Middle frontal gyrus (tissue), 1 donor: Measurements from ENCODE around the gene ARL6IP5.

Experiments
- DNase-seq: peaks from one replicate; pipeline ENCODE4 v3.0.0-alpha.2; 2015; ENCODE audit warnings: low spot score; ENCODE audit errors: extremely low spot score

Gene ARL6IP5, protein sequence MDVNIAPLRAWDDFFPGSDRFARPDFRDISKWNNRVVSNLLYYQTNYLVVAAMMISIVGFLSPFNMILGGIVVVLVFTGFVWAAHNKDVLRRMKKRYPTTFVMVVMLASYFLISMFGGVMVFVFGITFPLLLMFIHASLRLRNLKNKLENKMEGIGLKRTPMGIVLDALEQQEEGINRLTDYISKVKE

DNA sequence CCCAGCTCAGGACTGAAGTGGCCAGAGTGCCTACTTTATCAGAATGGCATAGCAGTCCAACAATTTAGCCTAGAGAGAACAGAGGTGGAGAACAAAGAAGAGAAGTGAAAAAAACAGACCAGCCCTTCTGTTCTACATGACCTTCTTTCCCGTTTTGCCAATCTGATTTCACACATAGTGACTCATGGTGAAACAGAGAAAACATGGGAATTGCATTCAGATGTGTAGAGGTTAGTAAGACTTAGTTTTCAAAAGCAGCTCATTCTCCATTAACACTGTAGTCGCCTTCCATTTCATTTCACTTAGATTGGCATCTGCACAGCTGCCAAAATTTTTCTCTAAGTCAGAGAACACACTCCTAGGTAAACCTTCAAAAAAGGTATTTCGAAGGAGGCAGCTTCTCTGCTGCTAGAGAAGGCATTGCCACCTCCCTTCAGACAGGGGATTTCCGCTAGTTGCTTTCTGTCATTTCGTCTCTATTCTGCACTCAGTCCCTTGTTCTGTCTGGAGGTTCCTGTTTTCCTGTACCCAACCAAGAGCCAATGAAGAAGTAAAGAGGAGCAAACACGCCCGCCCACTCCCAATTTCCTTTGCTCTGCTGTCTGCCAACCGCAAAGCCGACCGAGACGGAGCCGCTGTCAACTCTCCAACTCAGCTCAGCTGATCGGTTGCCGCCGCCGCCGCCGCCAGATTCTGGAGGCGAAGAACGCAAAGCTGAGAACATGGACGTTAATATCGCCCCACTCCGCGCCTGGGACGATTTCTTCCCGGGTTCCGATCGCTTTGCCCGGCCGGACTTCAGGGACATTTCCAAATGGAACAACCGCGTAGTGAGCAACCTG lies at the start of gene ARL6IP5:
ARL6IP5 (plus strand) TSS at position 612 of the 842 bp plus-strand sequence; CDS start at position 723, 111 bp downstream.
- peak; percentile 88 for DNase-seq

DNA sequence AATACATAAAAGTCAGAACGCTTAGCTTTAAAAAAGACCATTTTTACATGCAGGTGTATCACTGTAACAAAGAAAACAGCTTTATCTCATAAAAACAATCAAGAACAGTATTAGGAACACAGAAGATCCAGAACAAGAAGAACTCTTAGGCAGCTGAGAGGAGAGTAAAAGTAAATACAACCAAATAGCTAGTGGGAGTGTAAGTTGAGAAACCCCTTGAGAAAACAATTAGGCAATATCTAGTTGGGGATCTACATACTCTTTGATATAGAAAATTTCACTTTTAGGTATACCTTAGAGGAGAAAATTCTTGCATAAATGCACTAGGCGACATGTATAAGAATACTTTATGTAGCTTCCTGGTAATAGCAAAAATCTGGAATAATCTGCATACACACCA lies 40.1 kb upstream of the ARL6IP5 start:
- no peak for DNase-seq

DNA sequence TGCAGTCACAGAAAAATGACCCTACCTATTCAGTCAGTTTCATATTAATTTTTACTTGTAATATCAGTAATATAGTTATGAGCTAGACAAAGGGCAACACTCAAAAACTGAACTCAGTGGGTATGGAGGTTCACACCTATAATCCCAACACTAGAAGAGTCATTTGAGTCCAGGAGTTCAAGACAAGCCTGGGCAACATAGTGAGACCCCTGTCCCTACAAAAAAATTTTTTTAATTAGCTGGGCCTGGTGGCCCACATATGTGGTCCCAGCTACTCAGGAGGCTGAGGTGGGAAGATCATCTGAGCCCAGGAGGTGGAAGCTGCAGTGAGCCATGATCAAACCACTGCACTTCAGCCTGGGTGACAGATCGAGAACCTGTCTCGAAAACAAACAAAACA lies 35.7 kb upstream of the ARL6IP5 start:
- DNase-seq, result no peak

DNA sequence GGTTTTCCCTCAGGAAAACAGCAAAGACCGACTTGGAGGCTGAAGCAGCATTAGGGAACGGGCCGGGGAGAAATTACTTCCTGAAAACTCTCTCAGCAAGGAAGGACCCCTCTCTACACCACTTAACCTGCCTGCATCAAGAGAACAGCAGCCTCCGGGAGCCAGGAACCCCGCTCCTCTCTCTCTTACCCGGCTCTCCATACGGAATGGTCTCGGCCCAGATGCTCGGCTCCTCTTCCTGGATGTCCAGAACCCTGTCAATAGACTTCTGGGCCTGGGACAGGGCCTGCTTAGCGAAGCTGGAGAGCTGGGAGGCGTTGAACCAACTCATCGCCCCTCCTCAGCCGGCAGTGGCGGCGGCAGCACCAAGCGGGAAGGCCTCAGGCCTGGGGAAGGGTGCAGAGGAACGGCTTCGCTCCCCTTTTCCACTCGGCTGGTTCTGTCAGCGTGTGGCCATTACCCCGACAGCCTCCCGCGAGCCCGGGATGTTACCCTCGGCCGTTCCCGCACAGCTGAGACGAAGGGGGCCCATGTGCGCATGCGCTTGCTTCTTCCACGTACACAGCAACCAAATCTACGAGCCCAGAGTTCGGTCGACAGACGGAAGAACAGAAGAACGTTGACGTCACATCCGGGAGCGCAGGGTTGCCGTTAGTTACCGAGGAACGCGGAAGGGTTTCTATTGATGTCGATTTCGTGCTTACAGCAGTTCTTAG lies 32.8 kb upstream of the ARL6IP5 start, which contains the start of gene TMF1:
TMF1 (minus strand) TSS at position 578 of the 716 bp plus-strand sequence; CDS start at position 331, 247 bp downstream.
- DNase-seq, result peak; percentile 95

DNA sequence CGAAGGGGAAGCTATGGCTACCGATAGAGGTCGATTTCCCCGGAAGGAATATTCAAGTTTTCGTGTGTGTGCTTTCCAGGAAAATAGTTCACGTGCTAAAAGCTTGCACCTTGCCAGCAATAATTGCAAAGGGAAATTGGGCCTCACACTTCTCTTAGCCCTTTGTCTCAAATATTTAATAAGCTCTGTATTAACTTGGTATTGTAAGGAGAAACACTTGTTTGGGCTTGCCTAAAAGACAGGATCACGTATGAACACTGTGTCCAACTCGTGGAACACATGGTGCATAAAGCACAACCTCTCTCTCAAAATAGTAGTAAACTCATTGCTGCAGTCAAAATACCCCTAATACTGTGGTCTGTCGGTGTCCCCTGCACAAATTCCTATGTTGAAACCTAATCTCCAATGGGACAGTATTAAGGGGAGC lies 32.3 kb upstream of the ARL6IP5 start:
- DNase-seq, result no peak

DNA sequence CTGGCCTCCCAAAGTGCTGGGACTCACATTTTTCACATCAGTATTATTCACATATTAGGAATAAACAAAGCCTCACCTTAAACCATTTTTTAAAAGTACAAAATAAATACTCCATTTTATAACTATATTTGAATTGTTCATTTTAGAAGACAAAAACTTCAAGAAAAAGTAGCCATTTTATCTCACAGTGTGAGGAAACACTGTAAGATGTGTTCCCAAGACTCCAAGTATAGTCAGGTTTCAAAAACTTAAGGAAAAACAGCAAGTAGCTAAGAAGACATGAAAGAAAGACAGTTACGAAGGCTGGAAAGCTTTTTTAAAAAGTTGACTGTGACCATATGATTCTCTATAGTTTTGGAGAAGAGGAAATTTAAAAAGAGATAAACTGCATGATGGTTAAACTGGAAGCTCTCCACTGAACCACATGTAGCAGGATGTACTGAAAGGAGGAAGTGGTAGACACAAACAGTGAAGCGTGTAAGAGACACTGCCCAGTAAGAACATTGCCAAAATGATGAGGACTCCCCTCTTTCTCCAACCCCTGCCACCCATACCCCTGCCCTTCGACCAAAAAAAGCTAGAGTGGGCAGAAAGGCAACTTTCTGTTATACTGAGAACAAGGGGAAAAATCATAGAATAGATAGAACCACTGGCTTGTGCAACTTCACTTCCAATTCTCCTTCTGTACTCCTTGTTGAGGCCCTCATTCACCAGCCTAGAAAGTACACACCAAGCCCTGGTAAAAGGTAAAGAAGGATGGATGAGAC lies 26.4 kb upstream of the ARL6IP5 start:
- no peak for DNase-seq

DNA sequence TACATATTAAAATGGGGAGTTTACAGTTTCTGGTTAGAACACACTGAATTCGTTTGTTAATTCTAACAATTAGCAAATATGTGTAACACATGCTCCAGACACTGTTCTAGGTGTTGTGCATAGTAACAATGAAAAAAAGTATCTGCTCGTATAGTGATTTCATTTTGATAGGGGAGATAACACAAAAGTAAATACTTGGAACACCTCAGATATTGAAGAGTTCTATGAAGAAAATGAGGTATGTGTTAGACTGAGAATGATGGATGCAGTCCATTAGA lies 25.9 kb upstream of the ARL6IP5 start:
- DNase-seq, result no peak

DNA sequence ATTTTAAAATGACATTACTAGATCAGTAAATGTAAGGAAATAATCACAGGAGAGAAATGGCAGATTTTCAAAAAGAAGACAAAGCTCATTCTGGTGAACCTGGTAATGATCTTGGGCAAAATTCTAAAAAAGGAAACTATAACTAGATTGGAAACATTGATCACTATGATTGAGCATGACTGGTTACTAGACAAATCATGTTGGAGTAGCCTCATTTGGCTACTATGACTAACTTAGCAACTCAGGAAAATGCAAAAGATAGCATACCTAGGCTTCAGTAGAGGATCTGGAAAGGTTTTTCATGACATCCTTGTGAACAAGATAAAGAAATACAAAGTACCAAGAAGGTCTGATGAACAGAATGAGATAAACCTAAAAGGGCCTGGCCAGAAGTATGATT lies 25.0 kb upstream of the ARL6IP5 start:
- no peak for DNase-seq

DNA sequence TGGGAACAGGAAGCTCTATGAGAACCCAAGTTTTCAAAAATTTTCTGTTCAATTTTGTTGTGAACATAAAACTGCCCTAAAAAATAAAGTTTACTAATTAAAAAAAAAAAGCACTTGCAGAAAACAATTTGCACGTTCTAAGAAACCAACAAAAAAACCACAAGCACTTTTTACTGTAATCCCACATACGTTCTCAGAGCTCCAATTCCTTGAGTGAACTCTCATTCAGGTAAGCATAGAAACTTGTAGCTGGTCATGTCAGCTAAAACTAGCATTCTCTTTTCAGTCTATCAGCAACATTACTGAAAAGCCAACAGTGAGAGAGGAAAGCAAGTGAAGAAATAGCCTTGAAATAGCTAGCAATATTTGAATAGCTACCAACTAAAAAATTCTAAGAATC lies 21.1 kb upstream of the ARL6IP5 start:
- no peak for DNase-seq

DNA sequence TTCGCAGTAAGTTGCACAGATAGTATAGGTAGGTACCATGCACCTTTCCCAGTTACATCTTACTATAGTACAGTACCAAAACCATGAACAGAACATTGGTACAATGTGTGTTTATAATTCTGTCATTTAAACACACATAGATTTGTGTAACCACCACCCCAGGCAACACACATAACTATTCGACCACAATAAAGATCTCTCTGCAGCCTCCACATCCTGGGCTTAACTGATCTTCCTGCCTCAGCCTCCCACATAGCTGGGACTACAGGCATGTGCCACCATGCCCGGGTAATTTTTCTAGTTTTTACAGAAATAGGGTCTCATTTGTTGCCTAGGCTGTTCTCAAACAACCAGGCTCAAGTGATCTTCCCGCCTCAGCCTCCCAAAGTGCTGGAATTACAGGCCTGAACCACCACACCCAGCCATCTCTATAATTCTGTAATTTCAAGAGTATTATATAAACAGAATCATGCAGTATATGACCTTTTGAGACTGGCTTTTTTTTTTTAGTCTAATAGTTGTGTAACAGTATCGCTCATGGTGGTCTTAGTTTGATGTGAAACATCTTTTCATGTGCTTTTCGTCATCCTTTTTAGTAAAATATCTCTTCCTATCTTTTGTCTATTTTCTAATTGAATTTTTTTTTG lies 19.3 kb upstream of the ARL6IP5 start:
- DNase-seq, result no peak

DNA sequence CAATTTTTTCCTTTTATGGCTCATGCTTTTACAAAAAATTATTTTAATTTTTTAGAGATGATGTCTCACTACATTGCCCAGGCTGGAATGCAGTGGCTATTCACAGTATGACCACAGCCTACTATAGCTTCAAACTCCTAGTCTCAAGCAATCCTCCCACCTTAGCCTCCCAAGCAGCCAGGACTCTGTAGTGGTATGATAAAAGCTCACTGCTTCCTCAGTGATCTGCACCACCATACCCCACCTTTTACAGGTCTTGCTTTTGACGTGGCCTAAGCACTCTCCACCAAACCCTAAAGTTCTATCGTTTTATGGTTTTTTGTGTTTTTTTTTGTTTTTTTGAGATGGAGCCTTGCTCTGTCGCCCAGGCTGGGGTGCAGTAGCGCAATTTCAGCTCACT lies 18.6 kb upstream of the ARL6IP5 start:
- no peak for DNase-seq

DNA sequence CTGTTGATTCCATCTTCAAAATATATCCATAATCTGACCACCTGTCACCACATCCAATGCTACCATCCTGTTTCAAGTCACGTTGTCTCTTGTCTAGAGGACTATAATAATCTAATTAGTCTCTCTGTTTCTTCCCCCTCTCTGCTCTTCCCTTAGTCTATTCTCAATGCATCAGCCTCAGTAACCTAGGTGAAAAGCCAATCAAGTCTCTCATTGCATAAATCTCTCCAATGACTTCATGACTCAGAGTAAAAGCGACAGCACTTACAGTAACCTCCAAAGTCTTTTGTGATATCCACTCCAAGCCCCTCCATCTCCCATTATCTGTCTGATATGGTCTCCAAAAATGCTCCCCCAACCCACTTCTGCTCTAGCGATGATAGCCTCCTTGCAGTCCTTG lies 11.8 kb upstream of the ARL6IP5 start:
- DNase-seq, result no peak

DNA sequence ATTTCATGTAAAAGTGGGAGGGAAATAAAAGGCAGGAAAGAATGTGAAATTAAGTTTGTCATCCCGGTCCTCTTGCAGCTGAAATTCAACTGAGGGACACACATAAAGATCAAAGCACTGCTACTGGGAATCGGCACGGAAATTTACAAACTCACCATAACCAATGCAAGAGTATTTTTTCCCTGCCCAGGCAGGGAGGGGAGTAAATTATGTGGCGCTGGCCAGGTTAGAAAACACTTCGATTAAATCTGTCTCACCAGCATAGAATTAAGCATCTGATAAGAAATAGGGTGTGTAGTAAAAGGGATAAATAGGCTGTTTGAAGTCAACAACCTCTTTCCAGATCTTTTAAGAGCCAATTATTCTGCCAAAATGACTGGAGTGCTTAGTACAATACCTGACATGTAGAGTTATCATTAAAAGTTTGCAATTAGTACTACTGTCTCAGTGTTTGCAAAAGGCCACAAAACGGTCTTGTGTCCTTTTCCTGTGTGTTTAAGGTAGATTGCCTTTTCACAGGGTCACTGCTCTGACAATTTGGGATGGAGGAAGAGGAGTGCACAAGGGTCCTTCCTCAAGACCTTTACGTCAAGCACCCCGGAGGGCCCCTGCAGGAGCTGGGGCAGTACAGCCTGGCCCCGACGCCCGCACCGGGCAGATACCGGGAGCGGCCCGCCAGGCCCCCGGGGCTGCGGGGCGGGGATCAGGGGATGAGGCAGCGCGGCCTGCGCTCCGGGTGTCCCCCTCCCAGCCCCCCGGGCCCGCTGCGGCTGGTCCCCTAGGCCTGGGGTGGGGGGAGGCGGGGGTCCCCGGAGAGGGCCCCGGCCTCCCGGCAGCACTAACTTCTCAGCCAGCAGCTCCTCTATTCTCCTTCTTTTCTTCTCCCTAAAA lies 5.2 kb upstream of the ARL6IP5 start:
- no peak for DNase-seq

DNA sequence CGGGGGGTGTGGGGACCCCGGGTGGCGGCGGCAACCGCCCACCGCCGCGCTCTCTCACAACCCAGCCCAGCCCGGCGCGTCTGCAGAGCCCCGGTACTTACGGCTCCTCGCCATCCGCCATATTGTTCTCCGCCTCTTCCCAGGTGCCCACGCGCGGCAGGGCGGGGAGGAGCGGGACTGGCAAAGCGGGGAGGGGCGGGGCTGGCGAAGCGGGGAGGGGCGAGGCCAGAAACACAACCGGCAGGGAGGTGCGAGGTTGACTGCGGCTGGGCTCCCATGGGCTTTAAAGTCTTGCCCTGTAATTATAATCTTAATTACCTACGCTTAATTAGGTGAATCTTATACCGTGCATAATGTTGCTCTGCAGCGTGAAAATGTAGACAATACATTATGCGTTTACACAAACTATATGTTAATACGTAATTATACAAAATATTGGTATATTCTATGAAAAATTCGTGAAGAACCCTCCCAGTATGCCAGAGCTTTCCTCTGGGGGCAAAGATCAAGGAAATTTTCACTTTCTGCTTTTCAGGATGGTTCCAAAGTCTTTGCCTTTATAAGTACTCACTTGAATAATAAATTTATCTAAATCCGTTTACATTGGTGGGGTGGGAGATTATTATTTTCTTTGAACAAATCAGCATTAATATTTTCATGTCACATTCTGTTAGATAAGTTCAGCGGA lies 4.4 kb upstream of the ARL6IP5 start, which contains the start of gene UBA3:
UBA3 (minus strand) TSS at position 133 of the 688 bp plus-strand sequence; CDS start at position 121, 12 bp downstream.
- peak; percentile 76 for DNase-seq

DNA sequence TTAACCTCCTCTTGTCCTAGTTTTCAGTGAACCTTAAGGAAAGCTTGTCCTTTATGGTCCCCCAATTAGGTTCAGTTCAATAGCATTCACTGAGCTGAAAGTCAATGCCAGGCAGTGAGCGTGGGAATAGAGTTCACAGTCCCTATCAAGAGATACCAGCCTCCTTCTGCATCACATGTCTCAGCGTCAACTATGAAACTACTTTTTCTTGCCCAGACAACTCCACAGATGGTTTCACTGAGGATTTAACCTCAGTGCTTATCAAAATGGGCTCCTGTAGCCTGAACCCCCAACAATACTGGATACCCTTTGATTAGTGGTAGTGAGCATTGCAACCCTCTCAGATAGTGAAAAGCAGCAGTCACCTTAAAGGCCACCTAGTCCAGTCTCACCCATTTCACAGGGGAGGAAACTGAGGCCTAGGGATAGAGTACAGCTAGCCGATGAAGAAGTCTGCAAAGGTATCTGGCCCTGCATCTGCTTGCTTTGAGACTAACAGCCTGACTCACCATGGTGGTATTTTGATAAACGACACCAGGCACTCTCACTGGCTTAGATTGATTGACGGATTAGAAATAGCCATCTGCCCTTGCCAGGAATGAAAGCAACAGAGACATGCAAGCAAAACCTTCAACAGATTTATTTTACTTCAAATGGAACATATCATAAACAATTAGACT lies 3.0 kb upstream of the ARL6IP5 start:
- no peak for DNase-seq

DNA sequence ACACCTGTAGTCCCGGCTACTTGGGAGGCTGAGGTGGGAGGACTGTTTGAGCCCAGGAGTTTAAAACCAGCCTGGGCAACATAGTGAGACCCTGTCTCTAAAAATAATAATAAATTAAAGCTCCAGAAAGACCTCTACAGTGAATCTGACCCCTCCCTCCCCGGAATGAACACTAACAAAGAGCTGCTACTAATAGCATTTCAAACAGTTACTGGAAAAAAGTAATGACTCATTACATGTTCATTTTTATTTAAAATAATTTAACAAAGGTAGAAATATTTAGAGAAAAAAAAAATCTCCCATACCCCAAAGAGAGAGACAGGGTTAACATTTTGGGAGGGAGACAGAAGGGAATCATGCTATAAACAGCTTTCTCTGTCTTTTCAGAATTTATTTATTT lies 2.4 kb upstream of the ARL6IP5 start:
- no peak for DNase-seq

DNA sequence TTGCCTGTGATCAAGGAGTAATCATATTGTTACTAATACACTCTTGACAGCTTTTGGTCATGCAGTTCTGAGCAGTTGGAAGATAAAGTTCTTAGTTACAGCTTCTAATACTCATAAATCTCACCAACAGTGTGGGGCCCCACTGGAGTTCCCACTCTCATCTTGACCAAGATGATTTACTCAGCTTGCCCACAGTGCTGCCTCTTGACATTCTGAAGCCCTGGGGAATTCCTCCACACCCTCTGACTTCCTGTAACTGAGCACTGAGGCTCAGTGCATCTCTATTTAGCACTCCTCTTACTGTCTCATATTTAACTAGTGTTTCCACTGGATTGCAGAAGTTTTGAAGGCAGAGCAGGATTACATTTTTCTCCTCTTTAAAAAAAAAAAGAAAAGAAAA lies 1.9 kb upstream of the ARL6IP5 start:
- no peak for DNase-seq

DNA sequence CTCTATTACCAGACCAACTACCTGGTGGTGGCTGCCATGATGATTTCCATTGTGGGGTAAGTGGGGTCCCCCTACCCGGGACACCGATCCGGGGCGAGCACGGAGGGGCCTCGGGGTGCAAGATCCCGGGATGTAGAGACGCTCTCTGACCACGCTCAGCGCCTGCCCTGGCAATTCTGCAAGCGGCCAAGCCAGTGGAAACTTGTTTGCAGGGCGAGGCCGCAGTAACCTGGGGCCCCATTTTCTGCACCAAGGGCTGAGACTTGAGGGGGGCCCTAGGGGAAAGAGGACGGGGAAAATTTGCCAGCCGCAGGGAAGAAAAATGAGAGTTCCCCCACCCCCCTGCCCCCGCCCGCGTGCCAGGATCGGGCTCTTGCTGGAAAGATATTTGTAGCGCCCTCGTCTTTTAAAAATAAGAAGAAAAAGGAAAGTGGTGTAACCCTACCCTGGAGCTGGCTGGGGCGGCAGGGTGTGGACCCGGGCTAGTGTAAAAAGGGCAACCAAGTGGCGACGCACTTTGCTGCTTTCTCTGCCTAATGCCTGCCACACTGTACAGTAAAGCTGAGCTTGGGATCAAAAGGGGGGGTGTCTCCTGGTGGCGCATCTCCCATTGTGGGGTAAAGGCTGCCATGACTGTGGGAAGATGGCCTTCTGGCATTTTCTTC lies 563 bp downstream of the ARL6IP5 start:
- DNase-seq, result no peak
